Frontal cortex (tissue), 4 donors: ENCODE measurements around the gene CBFB. TPM values are rescaled to one million over a fixed set of nuclear protein-coding genes. Genes with fewer than 3 reads are reported as not detected.

Experiments
- DNase-seq, 2 donors: peaks; one replicate each; pipeline ENCODE4 v3.0.0; 2012; ENCODE audit warnings: low spot score in 2 of 2
- FAIRE-seq: peaks from 2 replicates; lab custom pipeline; 2012; peaks lifted over from hg19 to GRCh38; lab: Jason Lieb, UNC
- small RNA-seq: library from RNA; depleted of rRNA; stranded (forward); fragments of <200 nt; gene quantifications from one replicate; pipeline ENCODE3, GENCODE V24; 2014
- total RNA-seq: library from RNA; depleted of rRNA; stranded (reverse); fragments of >200 nt; gene quantifications from one replicate; pipeline ENCODE4 v1.2.3, GENCODE V29; 2014
- donor health status: control.
- donor health status: control.
- donor health status: control.

CBFB gene
- total RNA-seq, 1 donor from 2014 or later, result 55.0 TPM

DNA sequence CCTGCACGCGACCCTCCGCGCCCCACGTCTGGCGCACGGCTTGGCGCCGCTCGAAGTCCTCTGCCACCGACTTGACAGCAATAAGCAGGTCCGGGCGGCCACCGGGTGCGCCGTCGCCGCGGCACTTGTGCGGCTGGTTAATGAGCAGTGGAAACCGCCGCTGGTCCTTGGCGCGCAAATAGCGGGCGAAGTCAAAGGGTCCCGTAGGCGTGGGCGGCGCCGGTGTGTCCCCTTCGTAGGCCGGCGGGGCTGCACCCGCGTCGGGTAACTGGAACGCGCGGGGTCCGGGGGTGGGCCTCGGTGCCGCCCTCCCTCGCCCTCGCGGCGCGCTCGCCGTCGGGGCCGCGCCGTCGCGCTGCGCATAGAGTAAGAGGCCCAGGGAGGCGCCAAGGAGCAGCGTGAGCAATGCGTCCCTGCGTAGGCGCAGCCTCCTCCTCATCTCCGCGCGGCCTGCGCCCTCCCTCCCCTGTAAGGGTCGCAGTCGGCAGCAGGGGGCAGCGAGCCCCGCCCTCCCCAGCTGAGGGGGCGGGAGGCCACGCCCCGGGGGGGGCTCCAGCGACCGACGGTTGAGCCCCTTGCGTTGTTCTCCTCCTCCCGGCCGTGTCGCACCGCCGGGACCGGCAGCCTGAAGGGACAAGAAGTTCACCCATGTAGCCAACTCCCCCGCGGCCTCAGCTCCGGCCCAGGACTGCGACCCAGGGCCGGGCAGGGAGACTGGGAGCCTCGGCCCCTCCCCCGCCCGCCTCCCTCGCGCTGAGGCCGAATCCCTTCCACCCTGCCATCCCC is 121.3 kb downstream of the CBFB start:
- DNase-seq (peak; percentile 69 to 74), FAIRE-seq (no peak)

Small RNA genes within 50 kb of the gene (small RNA-seq; reads per million reads assigned to genes)
- gene RN7SL543P, result not detected

Other genes starting within 250 kb of the CBFB start
- 0.41 TPM for gene TERB1, start 227.6 kb upstream of the CBFB start, total RNA-seq
- 110 TPM for gene NAE1, start 198.2 kb upstream of the CBFB start, total RNA-seq
- not detected for gene CA7, start 184.7 kb upstream of the CBFB start, total RNA-seq
- gene PDP2, start 148.6 kb upstream of the CBFB start, total RNA-seq, result 8.6 TPM
- gene CDH16, start 110.3 kb upstream of the CBFB start, total RNA-seq, result not detected
- gene RRAD, start 103.6 kb upstream of the CBFB start, total RNA-seq, result 2.4 TPM
- 105 TPM for gene CIAO2B, start 94.7 kb upstream of the CBFB start, total RNA-seq
- gene CES2, start 93.6 kb upstream of the CBFB start, total RNA-seq, result 22.8 TPM
- under 0.01 TPM for gene CES3, start 67.9 kb upstream of the CBFB start, total RNA-seq
- gene CES4A, start 40.6 kb upstream of the CBFB start, total RNA-seq, result 9.0 TPM
- gene PHAF1, start 80.8 kb downstream of the CBFB start, total RNA-seq, result 17.1 TPM
- gene B3GNT9, start 121.8 kb downstream of the CBFB start, total RNA-seq, result 1.2 TPM
- gene TRADD, start 130.8 kb downstream of the CBFB start, total RNA-seq, result 0.82 TPM
- gene FBXL8, start 130.8 kb downstream of the CBFB start, total RNA-seq, result 0.82 TPM
- gene HSF4, start 135.6 kb downstream of the CBFB start, total RNA-seq, result 3.7 TPM
- gene NOL3, start 141.4 kb downstream of the CBFB start, total RNA-seq, result 3.7 TPM
- gene MATCAP1, start 154.8 kb downstream of the CBFB start, total RNA-seq, result 52.2 TPM
- gene EXOC3L1, start 161.0 kb downstream of the CBFB start, total RNA-seq, result 1.2 TPM
- 19.6 TPM for gene E2F4, start 163.0 kb downstream of the CBFB start, total RNA-seq
- gene ELMO3, start 170.0 kb downstream of the CBFB start, total RNA-seq, result 0.41 TPM
- gene TMEM208, start 198.0 kb downstream of the CBFB start, total RNA-seq, result 21.2 TPM
- gene FHOD1, start 218.3 kb downstream of the CBFB start, total RNA-seq, result 1.6 TPM
- 0.41 TPM for gene SLC9A5, start 219.8 kb downstream of the CBFB start, total RNA-seq